ENCODE results near the gene DIRAS1.
"Not testable (repeated sequence)": the region's sequence is repeated elsewhere in the genome, so short reads cannot be mapped to it uniquely, and the experiment has no call there.

Gene DIRAS1

DNA sequence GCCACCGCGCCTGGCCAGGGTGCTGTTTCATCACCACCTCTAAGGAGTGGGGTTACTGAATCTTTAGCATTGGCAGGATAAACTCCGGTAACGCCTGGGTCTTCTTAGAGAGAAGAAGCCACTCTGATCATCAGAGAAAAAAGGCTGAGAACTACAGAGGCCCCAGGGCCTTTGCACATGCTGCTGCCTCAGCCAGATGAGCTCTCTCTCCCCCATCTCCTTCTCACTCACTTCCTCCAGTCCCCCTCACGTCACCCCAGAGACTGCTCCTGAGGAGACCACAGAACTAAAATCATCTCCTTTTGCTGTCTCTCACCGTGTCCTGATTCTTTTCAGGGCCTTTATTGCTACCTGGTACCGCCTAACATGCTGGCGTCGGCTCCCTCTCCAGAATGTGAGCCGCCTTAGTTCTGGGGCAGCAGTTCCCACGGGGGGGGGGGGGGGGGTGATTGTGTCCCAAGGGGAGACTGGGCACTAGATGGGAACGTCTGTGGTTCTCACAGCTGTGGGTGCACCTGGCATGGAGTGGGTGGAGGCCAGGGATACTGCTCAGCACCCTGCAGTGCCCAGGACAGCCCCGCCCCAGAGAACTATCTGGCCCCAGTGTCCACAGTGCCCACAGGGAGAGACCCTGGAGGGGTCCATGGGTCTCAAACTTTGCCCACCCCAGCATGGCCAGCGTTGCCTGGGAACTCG lies 5.1 kb upstream of the DIRAS1 start:
- DNase-seq = no peak

GRCh38 chr19:2724148-2724557 lies 3.0 kb upstream of the DIRAS1 start:
- DNase-seq = no peak

- no peak for DNase-seq
Observed at GRCh38 chr19:2723747-2724146, 2.6 kb upstream of the DIRAS1 start.

DNA sequence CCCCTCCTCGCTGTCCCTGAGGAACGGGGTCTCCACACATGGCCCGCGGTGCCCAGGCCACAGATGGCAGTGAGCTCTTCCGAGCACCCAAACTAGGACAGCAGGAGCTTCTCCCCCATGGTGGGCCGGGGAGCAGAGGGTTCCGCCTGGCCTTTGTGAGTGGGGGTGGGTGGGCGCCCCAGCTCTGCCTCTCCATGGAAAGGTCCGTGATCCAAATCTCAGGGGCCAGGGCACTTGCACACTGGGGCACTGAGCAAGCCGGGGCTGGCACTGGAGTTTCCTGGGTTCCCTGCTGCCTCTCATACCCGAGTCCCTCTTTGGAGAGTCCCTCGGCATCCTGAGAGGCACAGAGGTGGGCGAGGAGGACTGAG lies 2.2 kb upstream of the DIRAS1 start:
- DNase-seq = no peak

GRCh38 chr19:2722541-2723344 lies 1.6 kb upstream of the DIRAS1 start:
- no peak for DNase-seq

- DNase-seq = no peak
Observed at GRCh38 chr19:2721570-2722540, 683 bp upstream of the DIRAS1 start.

DNA sequence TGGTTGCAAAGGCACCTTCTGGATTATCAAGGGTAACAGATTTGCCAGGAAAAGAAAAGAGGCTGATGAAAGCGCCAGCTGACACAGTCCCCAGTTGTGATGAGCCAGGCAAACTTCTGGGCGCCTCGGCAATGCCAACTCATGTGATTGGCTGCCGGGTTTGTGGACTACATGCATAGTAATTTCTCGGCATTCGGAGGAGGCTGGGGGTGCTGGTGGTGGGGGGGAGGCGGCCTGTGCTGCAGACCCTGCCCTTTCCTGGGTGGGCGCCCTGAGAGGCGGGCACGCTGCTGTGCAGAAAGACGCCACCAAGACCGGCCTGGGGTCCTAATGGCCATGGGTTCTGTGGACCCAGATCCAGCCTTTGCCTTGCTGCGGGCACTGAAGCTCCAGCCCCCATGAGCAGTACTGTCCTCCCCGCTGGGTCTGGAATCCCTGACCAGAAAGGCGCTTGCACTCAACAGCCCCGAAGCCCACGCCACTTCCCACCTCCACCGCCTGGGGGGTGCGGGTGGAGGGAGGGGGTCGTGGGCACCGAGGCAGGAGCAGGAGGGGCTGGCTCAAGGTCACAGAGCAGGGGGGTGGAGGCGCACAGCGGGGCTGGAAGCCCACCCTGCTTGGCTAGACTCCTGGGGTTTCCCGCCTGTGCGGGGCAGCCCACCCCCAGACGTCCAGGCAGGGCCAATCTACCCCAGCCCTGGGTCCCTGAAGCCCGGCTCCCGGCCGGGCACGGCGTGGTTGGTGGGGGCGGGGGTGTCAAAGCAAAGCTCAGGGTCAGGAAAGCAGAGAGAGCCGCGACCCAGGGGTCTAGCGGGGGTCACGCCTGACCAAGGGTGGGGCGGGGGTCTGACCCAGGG lies 1.0 kb downstream of the DIRAS1 start:
- DNase-seq = no peak

DNA sequence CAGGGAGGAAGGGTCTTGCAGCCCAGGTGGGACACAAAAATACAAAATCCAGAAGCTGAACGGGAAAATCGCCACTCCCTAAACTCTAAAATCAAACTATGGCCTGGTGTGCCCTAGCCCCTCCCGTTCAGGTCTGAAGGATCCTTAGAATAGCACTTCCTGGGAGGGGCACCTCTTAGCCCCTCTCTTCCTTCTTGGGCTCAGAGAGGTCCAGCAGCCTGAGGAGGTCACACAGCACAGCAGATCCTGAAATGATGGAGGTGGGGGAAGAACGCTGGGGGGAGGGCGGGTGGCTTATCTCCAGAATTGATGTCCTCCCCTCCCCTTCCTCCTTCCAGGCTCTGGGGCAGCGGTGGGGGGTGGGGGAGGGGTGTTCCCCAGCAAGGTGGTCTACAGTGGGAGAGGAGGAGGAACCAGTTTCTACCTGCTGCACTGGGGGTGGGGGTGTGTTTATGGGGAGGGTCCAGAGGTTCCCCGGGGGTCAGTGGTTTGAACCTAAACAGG lies 1.9 kb downstream of the DIRAS1 start:
- DNase-seq = no peak

GRCh38 chr19:2717638-2718541 lies 3.3 kb downstream of the DIRAS1 start:
- DNase-seq = no peak

DNA sequence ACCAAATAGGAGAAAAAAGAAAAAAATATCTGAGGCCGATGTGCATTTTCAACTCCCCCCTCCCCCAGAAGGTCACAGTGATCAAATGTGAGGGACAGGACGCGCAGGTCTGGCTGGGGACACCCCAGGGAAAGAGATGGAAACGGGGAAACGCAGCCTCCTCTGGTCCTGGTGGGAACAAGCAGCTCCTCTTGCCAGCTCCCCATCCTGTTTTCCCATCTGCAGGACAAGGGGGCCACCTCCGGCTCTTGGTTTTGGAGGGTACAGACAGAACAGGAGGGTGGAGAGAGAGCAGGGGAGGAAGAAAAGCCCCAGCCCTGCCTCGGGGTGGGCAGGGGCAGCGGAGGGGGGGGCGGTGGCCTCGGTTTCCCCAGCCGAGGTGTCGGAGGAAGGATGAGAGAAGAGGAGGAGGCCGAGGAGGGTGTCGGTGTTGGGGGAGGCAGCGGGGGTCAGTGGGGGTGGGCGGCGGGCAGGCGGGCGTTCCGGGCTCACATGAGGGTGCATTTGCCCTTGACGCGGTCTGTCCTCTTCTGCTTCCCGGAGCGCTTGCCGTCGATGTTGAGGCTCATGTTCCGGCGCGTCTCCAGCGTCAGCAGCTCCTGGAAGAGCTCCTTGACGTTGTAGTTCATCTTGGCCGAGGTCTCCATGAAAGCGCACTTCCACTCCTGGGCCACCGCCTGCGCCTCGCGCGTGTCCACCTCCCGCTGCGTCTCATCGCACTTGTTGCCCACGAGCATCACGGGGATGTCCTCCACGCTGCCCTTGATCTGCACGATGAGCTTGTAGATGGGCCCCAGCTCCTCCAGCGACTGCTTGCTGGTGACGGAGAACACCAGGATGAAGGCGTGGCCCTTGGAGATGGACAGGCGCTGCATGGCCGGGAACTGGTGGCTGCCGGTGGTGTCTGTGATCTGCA lies 4.2 kb downstream of the DIRAS1 start:
- DNase-seq = no peak

DNA sequence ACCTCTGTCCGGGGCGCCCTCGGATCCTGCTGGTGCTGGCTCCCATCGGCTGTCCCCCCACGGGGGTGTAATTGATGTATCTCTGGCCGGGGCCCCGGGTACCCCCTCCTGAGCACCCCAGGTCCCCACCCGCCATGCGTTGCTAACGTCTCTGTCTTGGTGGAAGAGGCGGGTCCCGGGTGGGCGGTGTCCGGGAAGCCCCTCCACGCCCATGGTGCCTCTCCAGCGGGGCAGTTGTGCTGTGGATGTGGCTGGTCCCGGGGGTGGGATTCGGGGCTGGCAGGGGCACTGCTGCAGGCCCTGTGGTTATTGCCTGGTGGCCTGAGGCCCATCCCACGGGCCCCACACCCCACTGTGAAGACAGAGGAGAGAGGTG lies 4.9 kb downstream of the DIRAS1 start:
- no peak for DNase-seq

DNA sequence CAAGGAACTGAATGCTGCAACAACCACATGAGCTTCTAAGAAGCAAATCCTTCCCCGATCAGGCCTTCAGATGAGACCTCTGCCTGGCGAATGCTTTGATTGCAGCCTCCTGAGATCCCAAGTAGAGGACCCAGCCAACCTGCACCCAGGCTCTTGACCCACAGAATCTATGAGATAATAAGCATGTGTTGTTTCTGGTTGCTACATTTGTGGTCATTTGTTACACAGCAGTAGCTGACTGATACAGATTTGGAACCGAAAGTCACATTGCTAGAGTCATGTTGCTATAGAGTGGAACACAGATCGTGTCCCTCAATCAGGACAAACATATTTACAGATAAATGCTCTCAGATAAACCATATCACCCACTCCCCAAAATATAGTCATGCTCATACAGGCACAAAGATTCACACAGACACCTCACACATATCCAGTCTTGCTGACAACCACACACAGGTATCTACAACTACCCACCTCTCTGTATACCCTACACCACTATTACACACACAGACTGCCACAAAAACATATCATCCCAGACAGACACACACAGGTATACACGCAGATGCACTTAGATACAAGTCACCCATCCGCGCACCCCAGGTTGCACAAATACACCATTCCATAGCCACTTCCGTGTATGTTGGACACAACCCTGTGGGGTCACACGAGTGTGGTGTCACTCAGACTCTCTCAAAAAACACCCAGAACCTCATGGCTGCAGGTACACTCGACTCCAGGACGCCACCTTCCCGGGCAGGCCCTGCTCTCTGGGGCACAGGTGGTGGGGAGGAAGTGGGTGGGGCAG lies 5.5 kb downstream of the DIRAS1 start:
- DNase-seq = no peak

DNA sequence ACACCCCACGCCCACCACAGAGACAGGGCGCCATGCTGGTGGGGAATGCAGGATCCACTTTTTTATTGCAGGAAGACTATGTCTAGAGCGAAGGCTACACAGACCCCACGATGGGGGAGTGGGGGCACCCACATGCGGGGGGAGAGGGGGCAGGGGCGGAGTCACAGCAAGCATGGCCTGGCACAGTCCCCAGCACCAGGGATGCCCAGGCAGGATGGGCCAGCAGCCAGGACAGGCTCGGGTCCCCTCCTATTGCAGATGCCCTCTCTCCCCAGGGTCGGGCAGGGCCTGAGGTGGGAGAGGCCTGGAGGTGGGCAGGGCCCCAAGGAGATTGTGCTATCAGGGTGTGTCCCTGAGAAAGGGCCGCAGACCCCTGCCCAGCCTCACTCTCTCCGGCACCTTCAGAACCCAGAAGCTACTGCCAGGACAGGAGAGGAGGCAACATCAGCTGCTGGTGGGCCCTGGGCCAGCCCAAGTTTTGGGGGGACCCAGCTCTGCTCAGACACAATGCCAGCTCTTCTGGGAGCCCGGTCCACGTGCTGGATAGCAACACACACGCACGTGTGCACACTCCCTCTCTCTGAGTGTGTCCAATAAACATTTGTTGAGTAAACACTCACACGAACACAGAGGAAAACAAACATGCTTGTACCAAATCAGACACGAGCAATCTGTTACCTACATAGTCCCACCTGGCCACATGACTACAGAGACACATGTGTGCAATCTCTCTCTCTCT lies 6.5 kb downstream of the DIRAS1 start:
- no peak for DNase-seq

GRCh38 chr19:2714102-2714501 lies 7.1 kb downstream of the DIRAS1 start:
- not testable (repeated sequence) for DNase-seq

- DNase-seq = not testable (repeated sequence)
Observed at GRCh38 chr19:2713170-2713569, 8.0 kb downstream of the DIRAS1 start.

DNA sequence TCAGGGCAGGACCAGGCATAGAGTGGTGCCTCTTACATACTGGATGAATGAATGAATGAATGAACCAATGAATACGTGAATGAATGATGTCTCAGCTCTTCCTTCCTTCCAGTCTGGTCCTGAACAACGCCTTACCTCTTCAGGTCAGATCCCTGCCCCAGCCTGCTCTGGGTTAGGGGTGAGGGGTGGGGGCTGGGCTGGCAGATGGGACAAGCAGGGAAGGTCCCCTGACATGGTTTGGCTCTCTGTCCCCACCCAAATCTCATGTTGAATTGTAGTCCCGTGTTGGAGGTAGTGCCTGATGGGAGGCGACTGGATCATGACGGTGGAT lies 9.3 kb downstream of the DIRAS1 start:
- DNase-seq = no peak

GRCh38 chr19:2711172-2711874 lies 9.8 kb downstream of the DIRAS1 start:
- no peak for DNase-seq

DNA sequence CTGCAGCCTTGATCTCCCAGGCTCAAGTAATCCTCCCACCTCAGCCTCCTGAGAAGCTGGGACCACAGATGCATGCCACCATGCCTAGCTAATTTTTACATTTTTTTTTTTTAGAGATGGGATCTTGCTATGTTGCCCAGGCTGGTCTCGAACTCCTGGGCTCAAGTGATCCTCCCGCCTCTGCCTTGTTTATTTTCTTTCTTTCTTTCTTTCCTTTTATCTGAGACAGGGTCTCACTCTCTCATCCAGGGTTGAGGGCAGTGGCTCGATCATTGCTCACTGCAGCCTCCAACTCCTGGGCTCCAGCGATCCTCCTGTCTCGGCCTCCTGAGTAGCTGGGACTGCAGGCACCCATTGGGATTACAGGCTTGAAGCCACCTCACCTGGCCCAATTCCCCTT lies 14.9 kb downstream of the DIRAS1 start:
- no peak for DNase-seq
